B cell (primary cell): ENCODE measurements around the gene EXD3. TPM values are rescaled to one million over a fixed set of nuclear protein-coding genes. Genes with fewer than 3 reads are reported as not detected.

ENCODE experiments used
- ATAC-seq: fragments of 200-7000 bp; cut with Tn5 transposase; one replicate; pipeline ENCODE4 v1.10.0; 2021; ENCODE audit warnings: low read depth, mild to moderate bottlenecking, moderate number of reproducible peaks, moderate library complexity
- CTCF ChIA-PET: fragments of 350-600 bp; sonication (Branson Sonifier 250); formaldehyde crosslinking; loops from one replicate; lab custom pipeline; 2021; ENCODE audit warnings: antibody characterized with exemption, inconsistent platforms; lab: Charles Lee
- POLR2A ChIA-PET: fragments of 350-600 bp; sonication (Branson Sonifier 250); formaldehyde crosslinking; loops from one replicate; lab custom pipeline; 2021; ENCODE audit warnings: antibody characterized with exemption; lab: Charles Lee
- DNase-seq: peaks from one replicate; pipeline ENCODE4 v3.0.0; 2013
- H2AFZ ChIP-seq: 2 replicates; pipeline ENCODE4 v1.6.1; 2012; ENCODE audit warnings: mild to moderate bottlenecking, low read depth, low read length; ENCODE audit not compliant: insufficient read depth, poor library complexity, severe bottlenecking
- H3K27ac ChIP-seq, 2 donors: 1 replicate in 1 of 2; 2 replicates in 1 of 2; pipeline ENCODE4 v1.5.1; 2012 to 2013; ENCODE audit warnings: low read length in 2 of 2, mild to moderate bottlenecking in 2 of 2, moderate library complexity in 1 of 2
- H3K27me3 ChIP-seq, 4 experiments: fragments of 200-600 bp in 1 of 4; sonication (generic) in 1 of 4; replicated peaks in 1 of 4; 1 replicate in 2 of 4; 2 replicates in 2 of 4; pipeline versions ENCODE4 v1.6.1 to v1.7.0; 2013 to 2016; ENCODE audit warnings: low read length in 3 of 4, mild to moderate bottlenecking in 2 of 4, mixed read lengths in 1 of 4, moderate library complexity in 1 of 4; ENCODE audit not compliant: insufficient read depth in 4 of 4, control insufficient read depth in 3 of 4; ENCODE audit errors: control extremely low read depth in 1 of 4
- H3K36me3 ChIP-seq, 2 experiments: replicated peaks in 1 of 2; 1 replicate in 1 of 2; 2 replicates in 1 of 2; pipeline versions ENCODE4 v1.6.1 to v1.7.1; 2013; ENCODE audit warnings: low read length in 1 of 2; ENCODE audit not compliant: insufficient read depth in 2 of 2, control insufficient read depth in 1 of 2; ENCODE audit errors: control extremely low read depth in 1 of 2, extremely low read depth in 1 of 2
- H3K4me1 ChIP-seq, 2 donors: fragments of 200-600 bp in 1 of 2; sonication (generic) in 1 of 2; 1 replicate in 1 of 2; 2 replicates in 1 of 2; pipeline versions ENCODE4 v1.5.1 to v1.6.1; 2013 to 2017; ENCODE audit warnings: low read length in 2 of 2; ENCODE audit not compliant: control insufficient read depth in 2 of 2, insufficient read depth in 2 of 2
- H3K4me2 ChIP-seq: replicated peaks from 2 replicates; pipeline ENCODE3; 2012; ENCODE audit warnings: mild to moderate bottlenecking, low read depth, low read length; ENCODE audit not compliant: poor library complexity, severe bottlenecking
- H3K4me3 ChIP-seq, 5 experiments: fragments of 200-600 bp in 1 of 5; sonication (generic) in 1 of 5; 1 replicate in 3 of 5; 2 replicates in 2 of 5; pipeline versions ENCODE4 v1.5.1 to v1.7.0; 2011 to 2016; ENCODE audit warnings: low read length in 4 of 5, mild to moderate bottlenecking in 4 of 5, low read depth in 2 of 5, control low read depth in 1 of 5, moderate library complexity in 1 of 5; ENCODE audit not compliant: insufficient read depth in 1 of 5; ENCODE audit errors: control extremely low read depth in 1 of 5, extremely low read depth in 1 of 5
- H3K79me2 ChIP-seq: fragments of 200-600 bp; sonication (generic); one replicate; pipeline ENCODE4 v1.6.0; 2016; ENCODE audit warnings: low read length; ENCODE audit not compliant: control insufficient read depth, insufficient read depth
- H3K9ac ChIP-seq: fragments of 200-600 bp; sonication (generic); 2 replicates; pipeline ENCODE4 v1.6.1; 2017; ENCODE audit warnings: mild to moderate bottlenecking, low read length, moderate library complexity
- H3K9me3 ChIP-seq, 3 donors: one replicate each; pipeline versions ENCODE4 v1.6.1 to v1.7.1; 2013; ENCODE audit warnings: low read length in 2 of 3; ENCODE audit not compliant: control insufficient read depth in 2 of 3, insufficient read depth in 1 of 3; ENCODE audit errors: control extremely low read depth in 1 of 3
- H4K20me1 ChIP-seq: 2 replicates; pipeline ENCODE4 v1.6.0; 2012; ENCODE audit warnings: mild to moderate bottlenecking, low read length; ENCODE audit not compliant: insufficient read depth, control insufficient read depth, poor library complexity, severe bottlenecking
- H3K27ac Mint-ChIP-seq: one replicate; pipeline ENCODE4 v1.8.0; 2021; ENCODE audit warnings: mixed read lengths
- H3K27me3 Mint-ChIP-seq: one replicate; pipeline ENCODE4 v1.8.0; 2021; ENCODE audit warnings: mixed read lengths
- H3K4me1 Mint-ChIP-seq: one replicate; pipeline ENCODE4 v1.8.0; 2021; ENCODE audit warnings: mixed read lengths
- H3K4me3 Mint-ChIP-seq: one replicate; pipeline ENCODE4 v1.8.0; 2021; ENCODE audit warnings: mixed read lengths
- H3K9me3 Mint-ChIP-seq: one replicate; pipeline ENCODE4 v1.8.0; 2022; ENCODE audit warnings: mixed read lengths; ENCODE audit not compliant: insufficient read depth
- CTCF ChIP-seq: fragments of 200-600 bp; IDR thresholded peaks from one replicate; pipeline ENCODE4 v1.8.0; 2022; ENCODE audit warnings: antibody characterized with exemption, mild to moderate bottlenecking
- EZH2 ChIP-seq: IDR thresholded peaks from 2 replicates; pipeline ENCODE4 v1.6.1; 2012; ENCODE audit warnings: borderline replicate concordance, low read depth, mild to moderate bottlenecking, moderate library complexity, low read length; ENCODE audit not compliant: insufficient read depth, poor library complexity, severe bottlenecking
- WGBS: methylation state at CpG from one replicate; pipeline ENCODE4 v1.1.5; 2013; ENCODE audit warnings: missing lambda C conversion rate; ENCODE audit not compliant: insufficient coverage; 5-methylcytosine and 5-hydroxymethylcytosine counted together
- intact Hi-C: fragments of 100-400 bp; cut with micrococcal nuclease; formaldehyde crosslinking; loops from one replicate; pipeline ENCODE4 v1.10.0; 2022
- polyA plus RNA-seq: library from polyadenylated mRNA; depleted of rRNA; stranded (reverse); fragments of >200 nt; gene quantifications from 2 replicates; pipeline ENCODE4 v1.2.3, GENCODE V29; 2012
- total RNA-seq, 2 donors: library from RNA; stranded (reverse); fragments of 120-200 nt in 1 of 2; gene quantifications; 1 replicate in 1 of 2; 2 replicates in 1 of 2; pipeline versions ENCODE4 v1.2.3 to v1.2.4, GENCODE V29; 2013 to 2022

Gene EXD3
- total and polyA plus RNA-seq, 2 donors (not counting 1 experiment from before 2014, with no cell fraction given) = 22.5 to 23.7 TPM

DNA sequence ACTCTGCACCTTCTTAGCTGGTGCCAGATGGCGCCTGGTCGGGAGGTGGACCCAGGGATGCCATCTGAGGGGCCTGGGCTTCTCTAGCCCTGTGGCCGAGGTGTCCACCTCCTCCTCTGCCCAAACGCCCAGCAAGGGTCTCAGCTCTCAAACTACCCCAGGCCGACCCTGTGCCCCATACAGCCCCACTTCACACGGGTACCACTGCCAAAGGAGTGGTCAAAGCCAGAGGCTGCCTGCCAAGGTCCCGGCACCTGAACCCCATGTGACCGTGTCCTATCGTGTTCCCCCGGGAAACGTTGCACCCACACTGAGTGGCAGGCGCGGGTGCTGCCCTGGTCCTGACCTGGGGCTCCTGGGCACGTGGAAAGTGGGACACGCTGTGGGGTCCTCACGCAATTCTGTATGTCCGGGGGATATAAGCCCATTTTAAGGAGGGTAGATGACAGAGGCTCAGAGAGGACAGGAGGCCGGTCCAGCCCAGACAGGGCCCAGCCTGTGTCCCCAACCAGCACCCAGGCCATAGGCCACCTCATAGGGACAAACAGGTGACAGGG lies 16.3 kb upstream of the EXD3 start:
- peaks cover 3% of the 10 kb centered on the region for H3K4me1 Mint-ChIP-seq
- POLR2A ChIA-PET = interaction anchor here (0.6 kb wide), 1 partner anchor 410 kb away, joined by 3 read pairs; no protein-coding TSS in a partner anchor
- H3K79me2 ChIP-seq = no peaks in the 10 kb centered on the region
- no peak overlapping the region for H3K4me3 ChIP-seq
- H4K20me1 ChIP-seq = no peaks in the 10 kb centered on the region
- H3K9me3 ChIP-seq = peaks cover 0 to 3% (median 0%) of the 10 kb centered on the region in 3 donors
- no peak overlapping the region for H3K4me3 Mint-ChIP-seq
- TF ChIP-seq EZH2 = no peak
- TF ChIP-seq CTCF = no peak
- no peak overlapping the region for H2AFZ ChIP-seq
- no peak overlapping the region for H3K27ac ChIP-seq
- H3K27ac Mint-ChIP-seq = no peak overlapping the region
- peaks cover 7% of the 10 kb centered on the region for H3K27me3 Mint-ChIP-seq
- peaks cover 0 to 16% (median 7%) of the 10 kb centered on the region in 4 experiments for H3K27me3 ChIP-seq
- DNase-seq = no peak
- H3K9me3 Mint-ChIP-seq = no peaks in the 10 kb centered on the region
- CTCF ChIA-PET = no interaction called here
- intact Hi-C loops = no loop called here
- WGBS = 83% methylated on average over 18 of the region's 18 CpGs
- H3K4me2 ChIP-seq = no peak overlapping the region
- no peaks in the 10 kb centered on the region for H3K36me3 ChIP-seq
- ATAC-seq = no peak
- no peak overlapping the region for H3K9ac ChIP-seq
- peaks cover 0 to 8% of the 10 kb centered on the region in 2 donors for H3K4me1 ChIP-seq

GRCh38 chr9:137438591-137439157 lies 15.7 kb upstream of the EXD3 start:
- WGBS = 88% methylated on average over 15 of the region's 22 CpGs
- no peaks in the 10 kb centered on the region for H3K79me2 ChIP-seq
- DNase-seq (no peak), ATAC-seq (no peak)
- no peaks in the 10 kb centered on the region for H3K9me3 Mint-ChIP-seq
- H3K4me3 Mint-ChIP-seq = no peak overlapping the region
- H3K4me2 ChIP-seq = no peak overlapping the region
- peaks cover 0 to 8% of the 10 kb centered on the region in 2 donors for H3K4me1 ChIP-seq
- TF ChIP-seq EZH2 = no peak
- no peak for TF ChIP-seq CTCF
- H2AFZ ChIP-seq = no peak overlapping the region
- intact Hi-C loops = no loop called here
- H3K27me3 Mint-ChIP-seq = peaks cover 6% of the 10 kb centered on the region
- CTCF ChIA-PET = no interaction called here
- no peaks in the 10 kb centered on the region for H4K20me1 ChIP-seq
- peaks cover 3% of the 10 kb centered on the region for H3K4me1 Mint-ChIP-seq
- H3K27me3 ChIP-seq = peaks cover 0 to 16% (median 7%) of the 10 kb centered on the region in 4 experiments
- H3K9me3 ChIP-seq = peaks cover 0 to 3% (median 0%) of the 10 kb centered on the region in 3 donors
- no peak overlapping the region for H3K9ac ChIP-seq
- H3K27ac Mint-ChIP-seq = no peak overlapping the region
- H3K27ac ChIP-seq = no peak overlapping the region
- no peak overlapping the region for H3K4me3 ChIP-seq
- POLR2A ChIA-PET = no interaction called here
- no peaks in the 10 kb centered on the region for H3K36me3 ChIP-seq
